ENCODE data around the gene PROX2. TPM values are rescaled to one million over a fixed set of nuclear protein-coding genes. Genes with fewer than 3 reads are reported as not detected.

Gene PROX2
- total RNA-seq, 1 donor from 2014 or later, result not detected

DNA sequence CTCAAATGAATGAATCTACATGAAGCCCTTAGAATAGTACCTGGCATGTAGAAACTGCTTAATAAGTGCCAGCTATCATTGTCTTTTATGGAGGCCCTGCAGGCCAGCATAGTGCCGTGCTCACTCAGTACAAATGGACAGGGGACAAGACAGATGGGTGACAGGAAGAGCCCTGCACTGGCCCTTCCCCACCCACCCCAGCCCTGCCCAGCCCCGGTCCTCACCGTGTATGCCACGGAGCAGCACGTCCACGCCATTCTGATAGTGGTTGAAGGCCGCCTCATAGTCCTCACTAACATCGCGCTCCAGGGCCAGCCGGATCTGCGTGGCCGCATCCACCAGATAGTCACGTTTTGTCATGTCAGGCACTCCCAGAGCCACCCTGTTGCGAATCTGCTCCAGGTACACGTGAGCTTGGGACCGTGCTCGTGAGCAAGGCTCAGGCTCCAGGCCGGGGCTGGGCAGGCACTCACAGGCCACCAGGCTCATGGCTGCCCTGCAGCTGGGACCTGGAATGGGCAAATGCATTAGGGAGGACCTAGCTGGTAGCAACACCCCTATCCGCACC is 45.2 kb upstream of the PROX2 start:
- H3K4me1 ChIP-seq, result peaks cover 35% of the 10 kb centered on the region
- no peaks in the 10 kb centered on the region for H3K36me3 ChIP-seq
- intact Hi-C loops (cut with DNase I), result no loop called here
- no peaks in the 10 kb centered on the region for H3K27me3 ChIP-seq
- H3K27ac ChIP-seq, result no peak overlapping the region
- H3K9me3 ChIP-seq, result no peaks in the 10 kb centered on the region
- DNase-seq (ENCODE audit: extremely low spot score in 2 of 2), result no peak
- TF ChIP-seq, protein P1, sequence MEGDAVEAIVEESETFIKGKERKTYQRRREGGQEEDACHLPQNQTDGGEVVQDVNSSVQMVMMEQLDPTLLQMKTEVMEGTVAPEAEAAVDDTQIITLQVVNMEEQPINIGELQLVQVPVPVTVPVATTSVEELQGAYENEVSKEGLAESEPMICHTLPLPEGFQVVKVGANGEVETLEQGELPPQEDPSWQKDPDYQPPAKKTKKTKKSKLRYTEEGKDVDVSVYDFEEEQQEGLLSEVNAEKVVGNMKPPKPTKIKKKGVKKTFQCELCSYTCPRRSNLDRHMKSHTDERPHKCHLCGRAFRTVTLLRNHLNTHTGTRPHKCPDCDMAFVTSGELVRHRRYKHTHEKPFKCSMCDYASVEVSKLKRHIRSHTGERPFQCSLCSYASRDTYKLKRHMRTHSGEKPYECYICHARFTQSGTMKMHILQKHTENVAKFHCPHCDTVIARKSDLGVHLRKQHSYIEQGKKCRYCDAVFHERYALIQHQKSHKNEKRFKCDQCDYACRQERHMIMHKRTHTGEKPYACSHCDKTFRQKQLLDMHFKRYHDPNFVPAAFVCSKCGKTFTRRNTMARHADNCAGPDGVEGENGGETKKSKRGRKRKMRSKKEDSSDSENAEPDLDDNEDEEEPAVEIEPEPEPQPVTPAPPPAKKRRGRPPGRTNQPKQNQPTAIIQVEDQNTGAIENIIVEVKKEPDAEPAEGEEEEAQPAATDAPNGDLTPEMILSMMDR (IDR thresholded peaks at IDR 0.05), result no peak
- no peak for TF ChIP-seq POLR2A (IDR thresholded peaks at IDR 0.05)
- no peak for TF ChIP-seq POLR2AphosphoS5 (IDR thresholded peaks at IDR 0.05; ENCODE audit: insufficient read depth in 1 of 2, low read depth in 1 of 2)
- no peak overlapping the region for H3K4me3 ChIP-seq

DNA sequence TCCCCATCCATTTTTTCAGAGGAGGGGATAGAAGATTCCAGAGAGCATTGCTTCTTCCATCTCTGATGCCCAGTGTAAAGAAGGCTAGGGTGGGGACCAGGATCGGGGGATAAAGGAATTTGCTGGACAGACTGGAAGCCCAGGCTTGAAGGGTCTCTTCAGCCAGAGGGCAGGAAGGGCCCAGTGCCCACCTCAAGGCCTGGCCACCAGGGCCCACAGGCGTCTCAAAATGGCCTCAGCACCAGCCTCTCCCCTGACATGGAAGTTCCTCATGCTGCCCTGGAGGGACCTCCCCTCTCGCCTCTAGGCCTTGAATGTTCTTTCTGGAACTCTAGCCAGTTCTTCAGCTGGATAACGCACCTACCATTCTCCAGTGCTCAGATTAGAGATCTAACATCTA is 44.3 kb upstream of the PROX2 start:
- TF ChIP-seq POLR2AphosphoS5 (IDR thresholded peaks at IDR 0.05; ENCODE audit: insufficient read depth in 1 of 2, low read depth in 1 of 2) (no peak), POLR2A (IDR thresholded peaks at IDR 0.05) (no peak)
- TF ChIP-seq, protein P1 (IDR thresholded peaks at IDR 0.05), result no peak
- no peak overlapping the region for H3K4me3 ChIP-seq
- no peaks in the 10 kb centered on the region for H3K36me3 ChIP-seq
- no peaks in the 10 kb centered on the region for H3K27me3 ChIP-seq
- H3K27ac ChIP-seq, result no peak overlapping the region
- H3K9me3 ChIP-seq, result no peaks in the 10 kb centered on the region
- no peak for DNase-seq (ENCODE audit: extremely low spot score in 2 of 2)
- H3K4me1 ChIP-seq, result peaks cover 40% of the 10 kb centered on the region
- intact Hi-C loops (cut with DNase I), result no loop called here

DNA sequence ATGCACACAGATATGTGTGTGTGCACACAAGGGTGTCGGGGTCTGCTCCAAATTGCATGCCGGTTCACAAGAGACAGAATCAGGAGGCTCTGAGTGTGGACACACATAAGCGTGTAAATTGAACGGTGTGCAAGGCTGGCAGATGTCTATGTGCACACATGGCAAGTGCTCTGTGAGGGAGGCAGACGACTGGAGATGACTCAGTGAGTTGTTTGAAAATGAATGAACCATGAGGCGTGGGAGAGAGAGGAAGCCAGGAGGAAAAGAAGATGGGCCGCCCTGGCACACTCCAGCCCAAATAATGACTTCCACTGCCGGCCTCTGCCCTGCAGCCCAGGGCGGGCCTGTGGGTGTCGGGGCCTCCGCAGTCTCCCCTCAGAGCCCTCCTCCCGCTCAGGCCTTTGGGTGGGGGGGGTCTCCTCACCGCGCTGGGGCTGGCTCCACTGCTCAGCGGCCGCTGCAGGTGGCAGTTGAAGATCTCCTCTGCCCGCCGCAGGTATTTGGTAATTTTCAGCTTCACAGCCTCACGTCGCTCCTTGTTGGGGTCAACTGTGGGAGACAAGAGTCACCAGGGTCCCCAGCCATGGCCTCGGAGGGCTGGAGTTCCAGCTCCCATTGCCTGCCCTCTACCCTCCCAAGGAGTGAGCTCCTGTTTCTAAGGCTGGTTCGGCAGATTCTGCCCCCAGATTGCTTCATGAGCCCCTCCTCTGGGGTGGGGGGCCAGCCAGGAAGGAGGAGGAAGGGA is 43.6 kb upstream of the PROX2 start:
- DNase-seq (ENCODE audit: extremely low spot score in 2 of 2), result no peak

DNA sequence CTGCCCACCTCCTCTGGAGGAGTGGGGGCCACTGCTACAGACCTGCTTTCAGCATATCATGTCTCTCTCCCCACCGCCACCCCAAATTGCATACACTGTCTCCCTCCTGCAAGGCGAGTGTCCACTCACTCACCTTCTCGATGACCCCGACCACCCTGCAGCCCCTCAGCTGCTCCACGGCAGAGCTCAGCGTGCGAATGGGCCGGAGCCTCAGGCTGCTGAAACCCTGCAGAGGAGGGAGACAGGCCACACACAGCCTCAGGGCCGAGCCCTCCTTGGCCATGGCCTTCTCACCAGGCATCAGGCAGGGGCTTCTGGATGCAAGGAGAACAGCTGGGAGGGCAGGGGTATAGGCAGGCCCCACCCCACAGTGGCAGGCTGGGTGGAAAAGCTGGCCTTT is 42.4 kb upstream of the PROX2 start:
- H3K36me3 ChIP-seq, result no peaks in the 10 kb centered on the region
- H3K4me1 ChIP-seq, result peaks cover 53% of the 10 kb centered on the region
- H3K27me3 ChIP-seq, result no peaks in the 10 kb centered on the region
- peak overlapping the region; percentile 9 for H3K27ac ChIP-seq
- DNase-seq (ENCODE audit: extremely low spot score in 2 of 2), result no peak
- no peak overlapping the region for H3K4me3 ChIP-seq
- intact Hi-C loops (cut with DNase I), result loop anchor here (10.0 kb wide), 1 partner anchor 166 kb away; no protein-coding TSS in a partner anchor
- TF ChIP-seq POLR2AphosphoS5 (IDR thresholded peaks at IDR 0.05; ENCODE audit: insufficient read depth in 1 of 2, low read depth in 1 of 2), result no peak
- no peak for TF ChIP-seq POLR2A (IDR thresholded peaks at IDR 0.05)
- TF ChIP-seq, protein P1 (IDR thresholded peaks at IDR 0.05), result no peak
- no peaks in the 10 kb centered on the region for H3K9me3 ChIP-seq

More for the DNA sequence above, 43.6 kb upstream of the PROX2 start:
- intact Hi-C loops (cut with DNase I), result loop anchor here (10.0 kb wide), 1 partner anchor 165 kb away; no protein-coding TSS in a partner anchor
- Histone ChIP-seq H3K4me1 (peaks cover 43% of the 10 kb centered on the region), H3K36me3 (no peaks in the 10 kb centered on the region), H3K27ac (no peak overlapping the region), H3K9me3 (no peaks in the 10 kb centered on the region), H3K4me3 (no peak overlapping the region), H3K27me3 (no peaks in the 10 kb centered on the region)
- TF ChIP-seq POLR2A (IDR thresholded peaks at IDR 0.05) (no peak), POLR2AphosphoS5 (IDR thresholded peaks at IDR 0.05; ENCODE audit: insufficient read depth in 1 of 2, low read depth in 1 of 2) (no peak)
- TF ChIP-seq, protein P1 (IDR thresholded peaks at IDR 0.05), result no peak

DNA sequence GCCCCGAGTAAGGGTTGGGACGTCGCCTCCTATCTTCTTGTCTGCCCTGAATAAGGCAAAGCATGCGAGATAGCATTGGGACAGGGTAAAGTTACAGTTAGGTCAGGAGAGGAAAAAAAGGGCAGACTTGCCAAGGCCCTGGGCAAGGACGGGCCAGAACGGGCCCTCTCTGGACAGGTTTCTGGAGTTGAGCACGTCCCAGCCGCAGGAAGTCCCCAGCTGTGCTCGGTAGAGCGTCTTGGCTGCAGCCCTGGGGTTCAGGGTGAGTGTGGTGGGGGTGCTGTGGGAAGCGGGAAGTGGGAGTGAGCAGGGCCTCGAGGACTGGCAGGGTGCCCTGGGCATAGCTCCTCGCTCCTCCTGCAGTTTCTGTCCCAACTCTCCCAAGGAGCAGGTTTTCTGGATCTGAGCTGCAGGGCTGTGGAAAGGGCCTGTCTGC is 41.7 kb upstream of the PROX2 start:
- Histone ChIP-seq H3K27me3 (no peaks in the 10 kb centered on the region), H3K9me3 (no peaks in the 10 kb centered on the region), H3K4me1 (peaks cover 48% of the 10 kb centered on the region), H3K27ac (peak overlapping the region; percentile 26), H3K36me3 (no peaks in the 10 kb centered on the region), H3K4me3 (no peak overlapping the region)
- intact Hi-C loops (cut with DNase I), result loop anchor here (10.0 kb wide), 1 partner anchor 167 kb away; no protein-coding TSS in a partner anchor
- DNase-seq (ENCODE audit: extremely low spot score in 2 of 2), result no peak
- no peak for TF ChIP-seq POLR2A (IDR thresholded peaks at IDR 0.05)
- peak in 1 of 2 donors; percentile 51 for TF ChIP-seq POLR2AphosphoS5 (IDR thresholded peaks at IDR 0.05; ENCODE audit: insufficient read depth in 1 of 2, low read depth in 1 of 2)
